Endothelial cell (in vitro differentiated cells): ENCODE measurements around the gene KCNK7. TPM values are rescaled to one million over a fixed set of nuclear protein-coding genes. Genes with fewer than 3 reads are reported as not detected.

ENCODE experiments used
- DNase-seq: peaks from one replicate; pipeline ENCODE4 v3.0.0; 2021; ENCODE audit warnings: low spot score
- H3K27ac Mint-ChIP-seq: one replicate; pipeline ENCODE4 v1.8.0; 2021; ENCODE audit warnings: mixed read lengths, inconsistent platforms; ENCODE audit not compliant: unreplicated experiment
- H3K27me3 Mint-ChIP-seq: one replicate; pipeline ENCODE4 v1.8.0; 2021; ENCODE audit warnings: mild to moderate bottlenecking, moderate library complexity, mixed read lengths, inconsistent platforms; ENCODE audit not compliant: unreplicated experiment
- H3K36me3 Mint-ChIP-seq: one replicate; pipeline ENCODE4 v1.8.0; 2021; ENCODE audit warnings: mild to moderate bottlenecking, low read depth, mixed read lengths, inconsistent platforms; ENCODE audit not compliant: unreplicated experiment
- H3K4me1 Mint-ChIP-seq: one replicate; pipeline ENCODE4 v1.8.0; 2021; ENCODE audit warnings: mild to moderate bottlenecking, mixed read lengths, inconsistent platforms; ENCODE audit not compliant: unreplicated experiment
- H3K4me3 Mint-ChIP-seq: one replicate; pipeline ENCODE4 v1.8.0; 2021; ENCODE audit warnings: mild to moderate bottlenecking, mixed read lengths, inconsistent platforms; ENCODE audit not compliant: unreplicated experiment
- H3K9me3 Mint-ChIP-seq: one replicate; pipeline ENCODE4 v1.8.0; 2021; ENCODE audit warnings: mixed read lengths, inconsistent platforms; ENCODE audit not compliant: unreplicated experiment
- CTCF ChIP-seq: fragments of 200-600 bp; sonication (generic); IDR thresholded peaks from one replicate; pipeline ENCODE4 v1.5.0; 2021; ENCODE audit warnings: antibody characterized with exemption; ENCODE audit not compliant: unreplicated experiment
- total RNA-seq: library from RNA; stranded (reverse); fragmentation: NEBNext Ultra II Directional; extraction: Animal tissue kit (Norgen Biotek cat#: 25700); gene quantifications from one replicate; pipeline ENCODE4 v1.2.1, GENCODE V29; 2021; ENCODE audit not compliant: unreplicated experiment

Gene KCNK7
- total RNA-seq, 1 donor from 2014 or later: 2.0 TPM

DNA sequence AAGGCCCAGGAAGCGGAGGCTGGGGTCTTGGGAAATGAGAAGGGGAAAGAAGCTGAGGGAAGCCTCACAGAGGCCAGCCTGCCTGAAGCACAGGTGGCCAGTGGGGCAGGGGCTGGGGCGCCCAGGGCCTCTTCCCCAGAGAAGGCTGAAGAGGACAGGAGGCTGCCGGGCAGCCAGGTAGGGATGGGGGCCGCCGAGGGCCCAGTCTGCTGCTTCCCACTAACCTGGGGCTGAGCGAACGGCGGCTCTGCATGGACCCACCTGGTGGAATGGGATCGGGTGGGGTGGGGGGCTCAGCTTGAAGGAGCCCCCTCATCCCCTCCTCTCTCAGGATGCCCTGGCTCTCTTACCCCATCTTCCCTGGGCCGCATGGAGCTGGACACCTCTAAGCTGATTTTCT lies 12.0 kb downstream of the KCNK7 start:
- DNase-seq: no peak
- Mint-ChIP-seq H3K27me3 (peaks cover 43% of the 10 kb centered on the region), H3K27ac (no peak overlapping the region), H3K36me3 (peaks cover 9% of the 10 kb centered on the region), H3K4me3 (no peak overlapping the region), H3K9me3 (no peaks in the 10 kb centered on the region), H3K4me1 (peaks cover 4% of the 10 kb centered on the region)
- no peak for TF ChIP-seq CTCF

DNA sequence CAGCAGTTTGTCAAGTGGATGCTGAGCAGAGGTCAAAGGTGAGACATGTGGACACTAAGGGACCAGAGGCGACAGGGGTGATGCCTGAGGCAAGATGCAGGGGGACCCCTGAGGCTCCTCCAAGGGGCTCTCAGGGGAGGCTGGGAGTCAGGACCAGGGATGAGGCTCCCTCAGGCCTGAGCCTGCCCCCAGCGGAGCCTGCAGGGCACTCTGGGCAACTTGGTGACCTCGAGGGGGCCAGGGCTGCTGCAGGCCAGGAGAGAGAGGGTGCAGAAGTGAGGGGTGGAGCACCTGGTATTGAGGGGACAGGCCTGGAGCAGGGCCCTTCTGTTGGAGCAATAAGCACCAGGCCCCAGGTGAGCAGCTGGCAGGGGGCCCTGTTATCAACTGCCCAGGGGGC lies 13.7 kb downstream of the KCNK7 start:
- Mint-ChIP-seq H3K36me3 (peaks cover 9% of the 10 kb centered on the region), H3K27ac (no peak overlapping the region), H3K4me1 (peaks cover 4% of the 10 kb centered on the region), H3K27me3 (peaks cover 50% of the 10 kb centered on the region), H3K9me3 (no peaks in the 10 kb centered on the region), H3K4me3 (no peak overlapping the region)
- no peak for DNase-seq
- no peak for TF ChIP-seq CTCF

DNA sequence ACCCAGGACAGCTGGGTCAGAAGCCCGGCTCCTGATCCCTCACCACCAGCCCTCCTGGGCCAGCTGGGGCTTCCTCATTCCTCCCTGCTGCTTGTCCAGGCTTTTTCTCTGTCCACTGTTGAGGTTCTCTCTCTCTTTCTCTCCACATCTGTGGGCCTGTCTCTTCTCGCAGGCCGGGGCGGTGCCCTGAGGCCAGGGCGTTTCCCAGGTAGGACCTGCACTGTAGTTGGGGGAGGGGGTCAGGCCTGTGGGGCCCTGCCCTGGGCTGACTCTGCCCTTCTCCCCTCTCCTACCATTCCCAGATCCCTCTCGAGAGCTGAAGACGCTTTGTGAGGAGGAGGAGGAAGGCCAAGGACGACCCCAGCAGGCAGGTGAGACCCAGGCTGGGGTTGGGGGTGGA lies 14.8 kb downstream of the KCNK7 start:
- peaks cover 46% of the 10 kb centered on the region for H3K27me3 Mint-ChIP-seq
- peaks cover 3% of the 10 kb centered on the region for H3K36me3 Mint-ChIP-seq
- DNase-seq: no peak
- no peaks in the 10 kb centered on the region for H3K9me3 Mint-ChIP-seq
- TF ChIP-seq CTCF: no peak
- H3K27ac Mint-ChIP-seq: peak overlapping the region; percentile 36
- H3K4me1 Mint-ChIP-seq: peaks cover 4% of the 10 kb centered on the region
- no peak overlapping the region for H3K4me3 Mint-ChIP-seq

DNA sequence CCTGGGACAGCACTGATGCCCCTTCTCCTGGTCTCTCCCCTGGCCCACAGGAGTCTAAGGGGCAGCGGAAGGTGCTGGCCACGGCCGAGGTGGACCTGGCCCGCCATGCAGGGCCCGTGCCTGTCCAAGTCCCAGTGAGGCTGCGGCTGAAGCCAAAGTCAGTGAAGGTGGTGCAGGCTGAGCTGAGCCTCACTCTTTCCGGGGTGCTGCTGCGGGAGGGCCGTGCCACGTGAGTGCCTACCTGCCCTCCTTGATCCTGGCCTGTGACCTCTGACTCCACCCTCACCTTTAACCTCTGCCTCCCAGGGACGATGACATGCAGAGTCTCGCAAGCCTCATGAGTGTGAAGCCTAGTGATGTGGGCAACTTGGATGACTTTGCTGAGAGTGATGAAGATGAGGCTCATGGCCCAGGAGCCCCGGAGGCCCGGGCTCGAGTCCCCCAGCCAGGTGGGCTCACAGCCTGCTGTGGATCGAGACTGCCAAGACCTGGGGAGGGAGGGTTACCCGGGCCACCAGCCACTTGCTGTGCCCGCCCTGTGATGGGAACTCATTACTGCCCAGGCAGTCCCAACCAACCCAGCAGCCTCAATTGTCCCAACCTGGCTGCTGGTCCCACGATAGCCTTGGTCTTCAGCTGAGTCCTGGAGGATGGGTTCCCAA lies 15.4 kb downstream of the KCNK7 start:
- peaks cover 43% of the 10 kb centered on the region for H3K27me3 Mint-ChIP-seq
- H3K36me3 Mint-ChIP-seq: peaks cover 3% of the 10 kb centered on the region
- no peak for TF ChIP-seq CTCF
- no peak for DNase-seq
- no peak overlapping the region for H3K27ac Mint-ChIP-seq
- H3K4me1 Mint-ChIP-seq: peaks cover 8% of the 10 kb centered on the region
- no peak overlapping the region for H3K4me3 Mint-ChIP-seq
- no peaks in the 10 kb centered on the region for H3K9me3 Mint-ChIP-seq

- Mint-ChIP-seq H3K27me3 (peaks cover 44% of the 10 kb centered on the region), H3K27ac (no peak overlapping the region), H3K9me3 (no peaks in the 10 kb centered on the region), H3K36me3 (peaks cover 3% of the 10 kb centered on the region), H3K4me3 (no peak overlapping the region), H3K4me1 (peaks cover 13% of the 10 kb centered on the region)
- TF ChIP-seq CTCF: no peak
- DNase-seq: no peak
Observed at GRCh38 chr11:65579291-65579690, 16.3 kb downstream of the KCNK7 start.
